GM23338 (cell line): Measurements from ENCODE around the gene DENND4B. TPM values are rescaled to one million over a fixed set of nuclear protein-coding genes. Genes with fewer than 3 reads are reported as not detected.

Experiments
- ATAC-seq: fragments of 200-7000 bp; cut with Tn5 transposase; 3 replicates; pipeline ENCODE4 v1.9.1; 2020
- DNase-seq: peaks from one replicate; pipeline ENCODE4 v3.0.0-alpha.2; 2015; ENCODE audit warnings: low spot score
- H2AFZ ChIP-seq: fragments of 200-600 bp; sonication (generic); 2 replicates; pipeline ENCODE4 v1.8.0; 2016; ENCODE audit warnings: antibody characterized with exemption, mild to moderate bottlenecking, moderate library complexity
- H3F3A ChIP-seq: fragments of 200-600 bp; sonication (generic); replicated peaks from 2 replicates; pipeline ENCODE4 v1.8.0; 2017; ENCODE audit warnings: antibody characterized with exemption, mixed run types, low read depth
- H3K27ac ChIP-seq: fragments of 200-600 bp; sonication (generic); 2 replicates; pipeline ENCODE4 v1.6.1; 2016; ENCODE audit warnings: low read depth
- H3K27me3 ChIP-seq: fragments of 200-600 bp; sonication (generic); 2 replicates; pipeline ENCODE4 v1.8.0; 2016; ENCODE audit warnings: mild to moderate bottlenecking, mixed run types, moderate library complexity; ENCODE audit not compliant: insufficient read depth
- H3K36me3 ChIP-seq: fragments of 200-600 bp; sonication (generic); 2 replicates; pipeline ENCODE4 v1.8.0; 2016; ENCODE audit warnings: mild to moderate bottlenecking; ENCODE audit not compliant: insufficient read depth
- H3K4me1 ChIP-seq: fragments of 200-600 bp; sonication (generic); 2 replicates; pipeline ENCODE4 v1.8.0; 2016; ENCODE audit warnings: mild to moderate bottlenecking, moderate library complexity; ENCODE audit not compliant: insufficient read depth
- H3K4me2 ChIP-seq: fragments of 200-600 bp; sonication (generic); 2 replicates; pipeline ENCODE4 v1.7.1; 2017; ENCODE audit warnings: mixed run types
- H3K4me3 ChIP-seq: fragments of 200-600 bp; sonication (generic); 2 replicates; pipeline ENCODE4 v1.6.1; 2016; ENCODE audit warnings: mixed run types
- H3K79me2 ChIP-seq: fragments of 200-600 bp; sonication (generic); replicated peaks from 2 replicates; pipeline ENCODE4 v1.8.0; 2017; ENCODE audit warnings: mild to moderate bottlenecking; ENCODE audit not compliant: insufficient read depth
- H3K9me2 ChIP-seq: fragments of 200-600 bp; sonication (generic); 2 replicates; pipeline ENCODE4 v1.8.0; 2017; ENCODE audit not compliant: insufficient read depth
- H4K20me1 ChIP-seq: fragments of 200-600 bp; sonication (generic); replicated peaks from 2 replicates; pipeline ENCODE4 v1.8.0; 2017; ENCODE audit warnings: mild to moderate bottlenecking; ENCODE audit not compliant: insufficient read depth
- H3K27ac Mint-ChIP-seq: 2 replicates; pipeline ENCODE4 v1.8.0; 2020; ENCODE audit warnings: inconsistent platforms, mild to moderate bottlenecking, moderate library complexity, mixed read lengths
- H3K27me3 Mint-ChIP-seq: 3 replicates; pipeline ENCODE4 v1.8.0; 2022; ENCODE audit warnings: low read depth, mild to moderate bottlenecking, moderate library complexity, mixed read lengths, inconsistent platforms; ENCODE audit not compliant: insufficient read depth, poor library complexity
- H3K36me3 Mint-ChIP-seq: 3 replicates; pipeline ENCODE4 v1.8.0; 2021; ENCODE audit warnings: low read depth, mild to moderate bottlenecking, inconsistent platforms, moderate library complexity, mixed read lengths
- H3K4me1 Mint-ChIP-seq: 3 replicates; pipeline ENCODE4 v1.8.0; 2020; ENCODE audit warnings: mild to moderate bottlenecking, inconsistent platforms, mixed read lengths
- H3K4me3 Mint-ChIP-seq: 3 replicates; pipeline ENCODE4 v1.8.0; 2021; ENCODE audit warnings: moderate library complexity, mild to moderate bottlenecking, inconsistent platforms, mixed read lengths
- H3K9me3 Mint-ChIP-seq: 3 replicates; pipeline ENCODE4 v1.8.0; 2020; ENCODE audit warnings: moderate library complexity, mild to moderate bottlenecking, inconsistent platforms, mixed read lengths
- CREB1 ChIP-seq: fragments of 250-450 bp; sonication (Bioruptor Pico); IDR thresholded peaks from 2 replicates; pipeline ENCODE4 v1.5.0; 2020; ENCODE audit warnings: low read depth, mild to moderate bottlenecking, moderate library complexity
- EZH2 ChIP-seq: fragments of 200-600 bp; sonication (generic); IDR thresholded peaks from one replicate; pipeline ENCODE4 v1.8.0; 2017; ENCODE audit warnings: antibody characterized with exemption, mild to moderate bottlenecking, low read depth; ENCODE audit not compliant: unreplicated experiment
- EZH2phosphoT487 ChIP-seq: fragments of 200-600 bp; sonication (generic); IDR thresholded peaks from one replicate; pipeline ENCODE4 v1.8.1; 2018; ENCODE audit warnings: antibody characterized with exemption; ENCODE audit not compliant: unreplicated experiment
- JUNB ChIP-seq: IDR thresholded peaks from one replicate; pipeline ENCODE4 v1.6.1; 2016; ENCODE audit warnings: antibody characterized with exemption; ENCODE audit not compliant: unreplicated experiment
- NANOG ChIP-seq: IDR thresholded peaks from 2 replicates; pipeline ENCODE4 v1.6.1; 2016; ENCODE audit warnings: antibody characterized with exemption, borderline replicate concordance
- ZNF114 ChIP-seq: fragments of 250-450 bp; sonication (Bioruptor Pico); IDR thresholded peaks from 2 replicates; pipeline ENCODE4 v1.5.0; 2020; ENCODE audit warnings: mild to moderate bottlenecking, moderate library complexity
- ZNF331 ChIP-seq: fragments of 250-450 bp; sonication (Bioruptor Pico); IDR thresholded peaks from 2 replicates; pipeline ENCODE4 v1.5.0; 2020; ENCODE audit warnings: low read depth, mild to moderate bottlenecking, moderate library complexity
- ZNF462 ChIP-seq: fragments of 250-450 bp; sonication (Bioruptor Pico); IDR thresholded peaks from 2 replicates; pipeline ENCODE4 v1.5.0; 2020; ENCODE audit warnings: mild to moderate bottlenecking, moderate library complexity
- polyA plus RNA-seq: library from polyadenylated mRNA; unstranded; fragments of >200 nt; fragmentation: Nextera tagmentation; extraction: Ambion mirVana; gene quantifications from 2 replicates; pipeline ENCODE4 v1.2.1, GENCODE V29; 2016
- total RNA-seq: library from RNA; depleted of rRNA; stranded (reverse); fragments of >200 nt; shearing (Covaris generic); gene quantifications from 2 replicates; pipeline ENCODE4 v1.2.3, GENCODE V29; 2014

DENND4B gene
- total and polyA plus RNA-seq, 2 experiments from 2014 or later, result 29.4 to 57.0 TPM

GRCh38 chr1:153991151-153991630, 44.7 kb upstream of the DENND4B start:
- peaks cover 8% of the 10 kb centered on the region; the same call in 2 of the 3 replicates for H3K9me3 Mint-ChIP-seq
- Histone ChIP-seq H3K4me3 (peak overlapping the region; percentile 72), H3F3A (peaks cover 38% of the 10 kb centered on the region), H3K9me2 (no peaks in the 10 kb centered on the region), H3K79me2 (peaks cover 23% of the 10 kb centered on the region), H2AFZ (no peak overlapping the region), H3K4me1 (peaks cover 17% of the 10 kb centered on the region), H4K20me1 (peaks cover 27% of the 10 kb centered on the region), H3K4me2 (peak overlapping the region; percentile 100), H3K36me3 (peaks cover 38% of the 10 kb centered on the region), H3K27ac (peak overlapping the region; percentile 90), H3K27me3 (no peaks in the 10 kb centered on the region)
- no peak for ATAC-seq
- no peak for DNase-seq
- H3K36me3 Mint-ChIP-seq, result peaks cover 57% of the 10 kb centered on the region
- H3K27me3 Mint-ChIP-seq, result peaks cover 23% of the 10 kb centered on the region
- H3K4me3 Mint-ChIP-seq, result peak overlapping the region; percentile 98
- TF ChIP-seq EZH2phosphoT487, result no peak
- no peak for TF ChIP-seq EZH2
- no peak for TF ChIP-seq ZNF462 (CRISPR knock-in tag)
- TF ChIP-seq JUNB, result no peak
- no peak for TF ChIP-seq ZNF114 (CRISPR knock-in tag)
- TF ChIP-seq CREB1 (CRISPR knock-in tag), result no peak
- TF ChIP-seq ZNF331 (CRISPR knock-in tag), result no peak
- no peak for TF ChIP-seq NANOG
- H3K27ac Mint-ChIP-seq, result peak overlapping the region; percentile 99
- peaks cover 24% of the 10 kb centered on the region for H3K4me1 Mint-ChIP-seq
